Measurements from ENCODE around the gene TP53TG3.
"Not testable (repeated sequence)": the region's sequence is repeated elsewhere in the genome, so short reads cannot be mapped to it uniquely, and the experiment has no call there.

DNA sequence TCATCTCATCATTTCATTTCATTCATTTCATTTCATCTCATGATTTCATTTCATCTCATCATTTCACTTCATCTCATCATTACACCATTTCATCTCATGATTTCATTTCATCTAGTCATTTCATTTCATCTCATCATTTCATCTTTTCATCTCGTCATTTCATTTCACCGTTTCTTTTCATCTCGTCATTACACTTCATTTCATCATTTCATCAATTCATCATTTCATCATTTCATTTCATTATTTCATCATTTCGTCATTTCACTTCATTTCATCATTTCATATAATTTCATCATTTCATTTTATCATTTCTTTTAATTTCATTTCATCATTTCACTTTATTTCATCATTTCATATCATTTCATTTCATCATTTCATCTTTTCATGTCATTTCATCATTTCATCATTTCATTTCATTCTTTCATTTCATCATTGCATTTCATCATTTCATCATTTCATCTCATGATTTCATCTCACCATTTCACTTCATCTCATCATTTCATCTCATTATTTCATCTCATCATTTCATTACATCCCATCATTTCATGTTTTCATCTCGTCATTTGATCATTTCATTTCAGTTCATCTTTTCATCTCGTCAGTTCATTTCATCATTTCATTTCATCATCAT lies 30.6 kb downstream of the TP53TG3 start:
- TF ChIP-seq, protein P1, sequence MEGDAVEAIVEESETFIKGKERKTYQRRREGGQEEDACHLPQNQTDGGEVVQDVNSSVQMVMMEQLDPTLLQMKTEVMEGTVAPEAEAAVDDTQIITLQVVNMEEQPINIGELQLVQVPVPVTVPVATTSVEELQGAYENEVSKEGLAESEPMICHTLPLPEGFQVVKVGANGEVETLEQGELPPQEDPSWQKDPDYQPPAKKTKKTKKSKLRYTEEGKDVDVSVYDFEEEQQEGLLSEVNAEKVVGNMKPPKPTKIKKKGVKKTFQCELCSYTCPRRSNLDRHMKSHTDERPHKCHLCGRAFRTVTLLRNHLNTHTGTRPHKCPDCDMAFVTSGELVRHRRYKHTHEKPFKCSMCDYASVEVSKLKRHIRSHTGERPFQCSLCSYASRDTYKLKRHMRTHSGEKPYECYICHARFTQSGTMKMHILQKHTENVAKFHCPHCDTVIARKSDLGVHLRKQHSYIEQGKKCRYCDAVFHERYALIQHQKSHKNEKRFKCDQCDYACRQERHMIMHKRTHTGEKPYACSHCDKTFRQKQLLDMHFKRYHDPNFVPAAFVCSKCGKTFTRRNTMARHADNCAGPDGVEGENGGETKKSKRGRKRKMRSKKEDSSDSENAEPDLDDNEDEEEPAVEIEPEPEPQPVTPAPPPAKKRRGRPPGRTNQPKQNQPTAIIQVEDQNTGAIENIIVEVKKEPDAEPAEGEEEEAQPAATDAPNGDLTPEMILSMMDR (optimal IDR thresholded peaks at IDR 0.05 in 1 of 3, IDR thresholded peaks at IDR 0.05 in 1 of 3, conservative IDR thresholded peaks at IDR 0.05 in 1 of 3; ENCODE audit: extremely low read depth in 1 of 3, insufficient read depth in 2 of 3, low read length in 3 of 3), result not testable (repeated sequence)
- not testable (repeated sequence) for TF ChIP-seq EZH2 (IDR thresholded peaks at IDR 0.05; ENCODE audit: low read length)
